Vagina (tissue), 2 donors: ENCODE measurements around the gene NOTCH1.

Experiments used
- POLR2A ChIP-seq, 2 donors: fragments of 450-650 bp; IDR thresholded peaks; one replicate each; pipeline ENCODE4 v1.6.1; 2017; ENCODE audit warnings: antibody characterized with exemption in 2 of 2, mild to moderate bottlenecking in 2 of 2, moderate library complexity in 2 of 2
- POLR2AphosphoS5 ChIP-seq, 2 donors: sonication (generic); formaldehyde crosslinking; IDR thresholded peaks; one replicate each; pipeline ENCODE4 v1.9.0; 2017; ENCODE audit warnings: antibody characterized with exemption in 2 of 2, mild to moderate bottlenecking in 2 of 2, low read depth in 1 of 2; ENCODE audit not compliant: insufficient read depth in 1 of 2
- TF ChIP-seq, protein P1 (sequence below), 3 experiments: fragments of 450-650 bp in 2 of 3; fragments of 200-600 bp in 1 of 3; sonication (generic) in 1 of 3; IDR thresholded peaks; one replicate each; pipeline ENCODE4 v1.5.1; 2017 to 2019; ENCODE audit warnings: antibody characterized with exemption in 3 of 3, mild to moderate bottlenecking in 2 of 3, moderate library complexity in 2 of 3

DNA sequence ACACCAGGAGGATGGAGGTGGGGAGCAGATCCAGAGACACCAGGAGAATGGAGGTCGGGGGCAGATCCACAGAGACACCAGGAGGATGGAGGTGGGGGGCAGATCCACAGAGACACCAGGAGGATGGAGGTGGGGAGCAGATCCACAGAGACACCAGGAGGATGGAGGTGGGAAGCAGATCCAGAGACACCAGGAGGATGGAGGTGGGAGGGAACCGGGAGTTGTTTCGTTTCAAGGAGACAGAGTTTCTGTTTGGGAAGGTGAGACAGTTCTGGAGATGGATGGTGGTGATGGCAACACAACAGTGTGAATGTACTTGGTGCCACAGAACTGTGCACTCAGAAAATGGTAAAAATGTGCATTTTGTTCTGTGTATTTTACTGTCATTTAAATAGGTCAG lies 97.2 kb downstream of the NOTCH1 start:
- TF ChIP-seq, protein P1, sequence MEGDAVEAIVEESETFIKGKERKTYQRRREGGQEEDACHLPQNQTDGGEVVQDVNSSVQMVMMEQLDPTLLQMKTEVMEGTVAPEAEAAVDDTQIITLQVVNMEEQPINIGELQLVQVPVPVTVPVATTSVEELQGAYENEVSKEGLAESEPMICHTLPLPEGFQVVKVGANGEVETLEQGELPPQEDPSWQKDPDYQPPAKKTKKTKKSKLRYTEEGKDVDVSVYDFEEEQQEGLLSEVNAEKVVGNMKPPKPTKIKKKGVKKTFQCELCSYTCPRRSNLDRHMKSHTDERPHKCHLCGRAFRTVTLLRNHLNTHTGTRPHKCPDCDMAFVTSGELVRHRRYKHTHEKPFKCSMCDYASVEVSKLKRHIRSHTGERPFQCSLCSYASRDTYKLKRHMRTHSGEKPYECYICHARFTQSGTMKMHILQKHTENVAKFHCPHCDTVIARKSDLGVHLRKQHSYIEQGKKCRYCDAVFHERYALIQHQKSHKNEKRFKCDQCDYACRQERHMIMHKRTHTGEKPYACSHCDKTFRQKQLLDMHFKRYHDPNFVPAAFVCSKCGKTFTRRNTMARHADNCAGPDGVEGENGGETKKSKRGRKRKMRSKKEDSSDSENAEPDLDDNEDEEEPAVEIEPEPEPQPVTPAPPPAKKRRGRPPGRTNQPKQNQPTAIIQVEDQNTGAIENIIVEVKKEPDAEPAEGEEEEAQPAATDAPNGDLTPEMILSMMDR (IDR thresholded peaks at IDR 0.05) = no peak
- no peak for TF ChIP-seq POLR2AphosphoS5 (IDR thresholded peaks at IDR 0.05; ENCODE audit: insufficient read depth in 1 of 2, low read depth in 1 of 2)
- TF ChIP-seq POLR2A (IDR thresholded peaks at IDR 0.05) = no peak
